HG03108 (cell line): Measurements from ENCODE around the gene DIO3.

Experiments used
- ATAC-seq: cut with Tn5 transposase; IDR thresholded peaks from one replicate; pipeline ENCODE4 v1.9.1; 2021; ENCODE audit warnings: moderate library complexity; ENCODE audit not compliant: unreplicated experiment

Gene DIO3

GRCh38 chr14:101579372-101580080 is 18.2 kb downstream of the DIO3 start:
- ATAC-seq = no peak

GRCh38 chr14:101581806-101582205 is 20.5 kb downstream of the DIO3 start:
- no peak for ATAC-seq

DNA sequence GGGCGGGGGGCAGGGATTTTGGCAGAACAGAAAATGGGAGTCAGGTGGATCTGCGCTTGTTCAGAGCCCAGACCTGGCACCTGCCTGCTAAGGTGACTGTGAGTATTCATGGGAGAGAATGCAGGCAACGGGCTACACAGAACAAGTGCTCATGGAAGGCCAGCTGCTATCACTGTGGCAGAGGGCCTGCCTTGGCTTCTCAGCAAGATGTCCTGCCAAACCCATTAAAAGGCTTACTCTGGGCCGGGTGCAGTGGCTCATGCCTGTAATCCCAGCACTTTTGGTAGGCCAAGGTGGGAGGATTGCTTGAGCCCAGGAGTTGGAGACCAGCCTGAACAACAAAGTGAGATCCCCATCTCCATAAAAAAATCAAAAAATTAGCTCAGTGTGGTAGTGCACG is 21.0 kb downstream of the DIO3 start:
- no peak for ATAC-seq

GRCh38 chr14:101583006-101583714 is 21.9 kb downstream of the DIO3 start:
- no peak for ATAC-seq

DNA sequence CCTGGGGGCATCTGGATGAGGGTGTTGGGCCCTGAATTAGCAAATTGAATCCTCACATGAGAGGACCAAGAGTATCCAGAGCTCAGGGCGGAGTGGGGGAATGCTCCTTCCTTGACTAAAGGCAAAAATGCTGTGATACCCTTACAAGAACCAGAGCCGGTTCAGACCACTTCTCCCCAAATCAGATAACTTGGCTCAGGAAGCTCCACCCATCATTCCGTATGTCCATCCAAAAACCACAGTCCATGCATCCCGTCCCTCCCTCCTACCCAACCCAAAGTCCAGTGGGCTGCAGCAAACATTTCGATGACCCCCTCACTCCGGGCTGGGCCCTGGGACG is 22.4 kb downstream of the DIO3 start:
- ATAC-seq = no peak

DNA sequence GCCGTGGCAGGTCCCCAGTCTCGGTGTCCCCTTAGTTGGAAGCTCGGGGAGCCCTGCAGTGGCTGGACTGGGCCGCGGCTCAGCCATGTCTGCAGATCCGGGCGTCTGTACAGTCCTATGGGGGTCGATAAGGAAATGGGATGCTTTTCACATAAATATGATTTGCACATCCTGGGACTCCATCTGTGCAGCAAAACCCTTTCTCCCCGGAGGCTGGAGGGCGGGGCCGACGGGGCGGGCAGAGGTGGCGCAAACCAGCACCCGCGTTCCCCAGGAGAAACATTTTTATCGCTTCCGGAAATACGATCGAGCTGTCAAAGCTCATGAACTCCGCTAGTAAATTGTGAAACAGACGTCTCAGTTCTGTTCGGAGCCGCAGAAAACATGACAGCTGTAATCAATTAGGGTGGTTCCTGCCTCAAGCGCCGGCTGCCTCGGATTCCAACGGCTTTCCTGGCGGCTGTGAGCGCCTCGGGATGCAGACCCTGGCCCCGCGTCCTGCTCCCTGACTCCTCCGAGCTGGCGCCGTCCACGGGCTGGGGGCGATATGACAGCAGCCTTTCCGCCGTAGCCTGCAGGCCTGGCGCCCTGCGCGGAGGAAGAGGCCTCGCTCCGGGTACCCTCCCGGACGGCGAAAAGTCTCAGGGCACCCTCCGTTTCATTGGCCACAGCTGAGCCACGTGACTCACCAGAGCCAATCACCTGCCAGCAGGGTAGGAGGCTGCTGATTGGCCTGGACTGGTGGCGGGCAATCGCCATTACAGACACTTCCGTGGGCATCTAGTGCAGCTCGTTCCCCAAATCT is 23.0 kb downstream of the DIO3 start:
- ATAC-seq = no peak

DNA sequence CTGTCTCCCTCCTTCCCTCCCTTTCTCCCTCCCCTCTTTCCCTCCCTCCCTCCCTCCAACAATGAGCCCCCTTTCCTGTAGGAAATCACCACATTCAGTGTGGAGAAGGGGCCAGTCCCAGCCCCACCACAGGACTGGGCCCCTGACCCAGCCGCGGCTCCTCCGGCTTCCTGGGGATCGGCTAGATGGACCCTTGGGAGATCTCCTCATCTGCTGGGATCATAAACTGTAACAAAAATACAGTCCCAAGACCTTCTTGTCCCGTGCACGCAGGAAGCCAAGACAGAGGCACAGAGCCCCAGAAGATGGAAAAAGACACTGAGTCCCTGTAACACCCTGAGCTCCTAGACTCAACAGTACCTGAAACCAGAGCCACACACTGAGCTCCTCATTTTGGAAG is 23.9 kb downstream of the DIO3 start:
- no peak for ATAC-seq

GRCh38 chr14:101586531-101587430 is 25.5 kb downstream of the DIO3 start:
- no peak for ATAC-seq

GRCh38 chr14:101587441-101587911 is 26.2 kb downstream of the DIO3 start:
- ATAC-seq = no peak

DNA sequence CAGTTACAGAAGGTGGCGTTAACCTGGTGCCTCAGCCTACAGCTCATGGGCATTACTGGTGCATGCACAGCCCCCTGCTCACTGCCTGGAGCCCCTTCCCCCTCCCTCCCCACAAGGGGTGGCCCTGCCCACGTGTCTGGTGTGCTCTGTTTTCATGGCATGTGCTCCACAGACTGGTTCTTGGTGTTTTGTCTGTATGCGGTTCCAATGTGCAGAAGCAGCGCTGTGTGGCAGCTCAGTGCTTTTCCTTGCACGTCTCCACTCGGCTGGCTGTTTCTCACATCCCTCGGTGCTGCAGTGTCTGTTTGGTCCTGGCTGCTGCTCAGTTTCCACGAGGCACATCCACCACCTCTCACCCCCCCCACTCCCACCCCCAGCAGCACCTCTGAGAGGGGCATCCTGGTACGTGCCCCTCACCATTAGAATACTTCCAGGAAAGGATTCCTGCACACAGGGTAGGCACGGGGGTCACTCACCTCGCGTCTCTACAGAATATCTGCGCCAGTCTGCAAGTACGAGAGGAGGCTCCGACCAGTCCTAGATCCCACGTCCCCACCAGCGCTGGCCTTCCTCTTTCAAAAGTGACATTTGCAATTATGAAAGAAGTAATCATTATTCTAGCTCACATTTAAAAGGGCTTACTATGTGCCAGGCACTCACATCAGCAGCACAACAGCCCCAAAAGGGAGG is 27.1 kb downstream of the DIO3 start:
- no peak for ATAC-seq

DNA sequence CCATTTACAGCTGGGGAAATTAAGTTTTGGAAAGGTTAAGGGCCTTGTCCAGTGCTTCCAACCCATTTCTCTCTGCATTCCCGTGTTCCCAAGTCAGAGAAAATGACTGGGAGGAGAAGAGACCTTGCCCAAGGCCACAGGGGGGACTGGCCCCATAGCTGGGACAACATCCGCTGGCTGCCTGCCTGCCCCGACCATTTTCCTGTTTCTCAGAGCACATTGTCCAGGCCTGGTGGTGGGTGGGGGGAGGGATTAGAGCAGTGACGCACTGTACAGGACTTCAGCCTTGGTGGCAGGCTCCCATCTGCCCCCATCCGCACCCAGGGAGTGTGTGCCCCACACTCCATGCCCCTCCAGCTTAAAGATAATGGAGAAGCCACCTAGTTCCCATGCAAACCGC is 27.7 kb downstream of the DIO3 start:
- ATAC-seq = no peak

DNA sequence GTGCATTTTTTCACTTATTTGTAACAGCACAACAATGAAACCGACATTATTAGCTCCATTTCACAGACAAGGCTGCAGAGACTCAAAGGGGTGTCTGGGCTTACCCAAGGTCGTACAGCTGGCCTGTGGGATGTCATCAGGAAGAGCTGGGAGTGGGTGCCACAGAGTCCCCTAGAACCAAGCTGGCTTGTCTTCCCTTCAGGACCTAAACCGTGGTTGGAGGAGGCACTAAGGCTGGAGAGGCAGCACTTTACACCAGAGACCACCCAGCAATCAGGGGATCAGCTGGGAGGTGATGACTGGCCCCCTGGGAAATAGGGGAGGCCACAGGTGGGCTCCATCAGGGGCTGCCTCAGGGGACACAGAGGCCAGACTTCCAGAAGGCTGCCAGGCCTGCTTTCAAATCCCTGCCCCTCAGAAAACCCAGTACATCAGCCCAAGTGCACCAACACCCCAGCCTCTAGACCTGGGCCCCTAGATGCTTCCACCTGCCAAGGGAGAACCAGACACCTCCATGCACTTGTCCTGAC is 28.3 kb downstream of the DIO3 start:
- ATAC-seq = no peak

DNA sequence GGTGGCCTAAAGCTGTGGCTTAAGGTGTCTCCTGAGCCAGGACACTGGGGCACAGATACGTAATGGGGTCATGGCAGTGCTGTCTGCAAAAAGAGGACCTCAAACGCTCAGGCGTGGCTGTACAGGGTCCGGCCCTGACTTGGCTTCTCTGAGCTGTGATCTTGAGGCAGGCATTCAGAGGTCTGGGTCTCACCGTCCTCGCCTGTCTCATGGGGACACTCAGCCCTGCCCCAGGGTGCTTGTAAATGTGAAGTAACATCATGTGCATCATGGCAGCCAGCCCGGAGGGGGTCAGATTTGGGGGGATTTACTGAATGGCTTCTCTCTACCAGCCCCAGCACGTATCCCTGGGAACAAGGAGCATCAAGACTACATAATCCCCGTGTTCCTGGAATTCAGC is 28.8 kb downstream of the DIO3 start:
- no peak for ATAC-seq

GRCh38 chr14:101590616-101591015 is 29.3 kb downstream of the DIO3 start:
- ATAC-seq = no peak

- no peak for ATAC-seq
Observed at GRCh38 chr14:101591121-101591520, 29.8 kb downstream of the DIO3 start.

- ATAC-seq = no peak
Observed at GRCh38 chr14:101591582-101591981, 30.3 kb downstream of the DIO3 start.

DNA sequence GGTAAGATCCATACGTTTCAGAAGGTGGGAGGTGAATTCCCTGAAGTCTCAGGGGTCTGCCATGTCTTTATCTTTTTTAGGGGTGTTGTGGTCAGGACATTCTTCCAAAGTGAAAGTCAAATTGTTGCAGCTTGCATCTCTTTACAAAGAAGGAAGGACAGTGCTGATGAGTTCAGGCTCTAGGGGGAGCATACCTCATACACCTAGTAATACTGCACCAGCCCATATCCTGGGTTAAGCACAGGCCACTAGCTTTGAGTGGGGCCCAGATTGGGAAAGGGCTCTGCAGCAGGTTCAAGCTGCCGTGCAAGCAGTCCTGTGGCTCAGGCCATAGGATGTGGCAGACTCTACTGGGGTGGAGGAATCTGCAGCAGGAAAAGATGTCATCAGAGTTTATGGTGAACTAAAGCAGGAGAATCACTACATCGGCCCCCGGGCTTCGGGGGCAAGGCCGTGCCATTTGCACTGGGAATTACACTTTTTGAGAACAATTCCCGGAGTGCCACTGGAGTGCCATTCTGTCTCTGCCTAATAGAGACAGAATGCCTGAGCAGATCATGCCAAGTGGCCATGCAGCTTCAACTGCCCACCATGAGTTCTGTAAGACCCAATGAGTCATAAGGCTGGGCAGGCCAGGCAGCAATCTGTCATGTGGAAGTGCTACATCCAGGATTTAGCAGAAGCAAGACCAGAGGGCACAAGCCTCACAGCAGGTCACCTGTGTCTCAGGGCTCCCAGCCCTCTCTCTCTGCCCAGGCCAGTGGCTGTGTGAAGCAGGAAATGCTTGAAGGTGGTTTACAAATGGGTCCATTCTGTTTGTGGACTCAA is 32.3 kb downstream of the DIO3 start:
- no peak for ATAC-seq

- ATAC-seq = no peak
Observed at GRCh38 chr14:101594511-101595148, 33.3 kb downstream of the DIO3 start.

DNA sequence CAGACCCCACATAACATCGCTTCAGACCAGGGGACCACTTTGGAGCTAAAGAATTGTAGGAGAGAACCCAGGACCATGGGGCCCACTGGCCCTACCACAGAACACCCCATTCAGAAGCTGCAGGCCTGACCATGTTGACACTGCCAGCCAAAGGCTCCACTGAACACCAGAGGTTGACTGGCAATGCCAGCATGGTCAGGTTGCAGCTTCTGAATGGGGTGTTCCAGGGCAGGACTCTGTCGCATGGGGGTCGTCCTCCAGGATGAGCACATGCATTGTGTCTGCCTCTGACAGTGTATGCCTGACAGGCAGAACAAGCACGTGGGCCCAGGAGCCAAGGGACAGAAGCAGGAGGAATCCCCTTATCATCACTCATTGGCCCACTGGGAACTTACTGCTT is 34.1 kb downstream of the DIO3 start:
- no peak for ATAC-seq
